AG04450 (cell line): ENCODE results near the gene CLN6. TPM values are rescaled to one million over a fixed set of nuclear protein-coding genes. Genes with fewer than 3 reads are reported as not detected.

Experiments used
- CTCF ChIA-PET: fragments of 300-600, 350-600 bp; formaldehyde crosslinking; extraction: SDS; loops from one replicate; lab custom pipeline; 2022; ENCODE audit warnings: antibody characterized with exemption, inconsistent platforms; lab: Charles Lee
- POLR2A ChIA-PET: fragments of 350-600 bp; formaldehyde crosslinking; extraction: SDS; loops from one replicate; lab custom pipeline; 2021; ENCODE audit warnings: antibody characterized with exemption, inconsistent platforms; lab: Yijun Ruan, JAX
- DNase-seq: peaks from one replicate; pipeline ENCODE4 v3.0.0-alpha.2; 2011; ENCODE audit warnings: low read depth, low spot score
- H3K27ac ChIP-seq: one replicate; pipeline ENCODE4 v1.5.1; 2012; ENCODE audit warnings: low read depth, low read length, control low read depth
- H3K27me3 ChIP-seq: one replicate; pipeline ENCODE4 v1.6.0; 2012; ENCODE audit warnings: low read length; ENCODE audit not compliant: control insufficient read depth, insufficient read depth
- H3K4me3 ChIP-seq: 2 replicates; pipeline ENCODE4 v1.5.1; 2011; ENCODE audit warnings: mild to moderate bottlenecking, low read depth, low read length, control low read depth
- H3K9me3 ChIP-seq: 2 replicates; pipeline ENCODE4 v1.5.1; 2012; ENCODE audit warnings: low read length; ENCODE audit not compliant: control insufficient read depth, insufficient read depth
- CTCF ChIP-seq: IDR thresholded peaks from 2 replicates; pipeline ENCODE4 v1.5.1; 2011; ENCODE audit warnings: low read depth, low read length, control low read depth, inconsistent platforms
- polyA plus RNA-seq: library from polyadenylated mRNA; depleted of rRNA; stranded (reverse); fragments of >200 nt; gene quantifications from 2 replicates; pipeline ENCODE4 v1.2.3, GENCODE V29; 2011

Gene CLN6
- polyA plus RNA-seq, 1 experiment = 13.0 TPM

- no peak for DNase-seq
- H3K27me3 ChIP-seq = no peaks in the 10 kb centered on the region
- ChIA-PET POLR2A (interaction anchor here (1.3 kb wide), 1 partner anchor 13 kb away, joined by 4 read pairs; the partner anchor contains the start of gene FEM1B), CTCF (interaction anchor here (0.5 to 1.5 kb wide), 5 partner anchors 8 to 42 kb away, joined by 3 to 5 read pairs (median 3); no protein-coding TSS in a partner anchor)
- TF ChIP-seq CTCF = no peak
- no peaks in the 10 kb centered on the region for H3K9me3 ChIP-seq
- no peak overlapping the region for H3K27ac ChIP-seq
- H3K4me3 ChIP-seq = no peak overlapping the region
Observed at GRCh38 chr15:68264282-68264681, 34.8 kb upstream of the CLN6 start.

DNA sequence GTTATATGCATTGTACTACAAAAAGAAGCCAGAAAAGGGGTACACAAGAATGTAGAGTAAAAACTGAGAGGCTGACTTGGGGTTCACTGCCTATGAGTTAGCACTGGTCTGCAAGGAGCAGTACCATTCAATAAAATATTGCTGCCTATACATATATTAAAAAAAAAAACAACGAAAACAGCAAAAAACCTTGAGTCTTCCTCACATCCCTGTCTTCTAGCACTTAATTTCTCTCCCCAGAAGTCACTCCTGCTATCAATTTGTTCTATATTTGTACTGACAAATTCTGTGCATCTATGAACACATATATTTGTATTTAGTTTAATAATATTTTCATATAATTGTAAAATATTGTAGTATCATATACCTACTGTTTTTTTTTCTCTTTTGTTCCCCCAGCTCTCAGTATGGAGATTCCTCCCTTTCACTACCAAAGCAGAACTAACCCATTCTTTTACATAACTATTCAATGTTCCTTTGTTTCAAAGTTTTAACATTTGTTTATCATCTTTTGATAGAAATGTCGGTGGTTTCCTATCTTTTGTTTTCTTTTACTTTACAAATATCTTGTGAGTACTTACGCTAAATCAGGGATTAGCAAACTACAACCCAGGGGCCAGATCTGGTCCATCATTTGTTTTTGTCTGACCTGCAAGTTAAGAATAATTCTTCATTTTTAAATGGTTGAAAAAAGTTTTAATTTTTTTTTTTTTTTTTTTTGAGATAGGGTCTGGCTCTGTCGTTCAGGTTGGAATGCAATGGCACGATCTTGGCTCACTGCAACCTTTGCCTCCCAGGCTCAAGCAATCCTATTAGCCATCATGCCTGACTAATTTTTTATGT lies 33.2 kb upstream of the CLN6 start:
- Histone ChIP-seq H3K9me3 (no peaks in the 10 kb centered on the region), H3K27ac (no peak overlapping the region), H3K27me3 (no peaks in the 10 kb centered on the region), H3K4me3 (no peak overlapping the region)
- ChIA-PET CTCF (interaction anchor here (0.9 kb wide), 1 partner anchor 10 kb away, joined by 4 read pairs; no protein-coding TSS in a partner anchor), POLR2A (no interaction called here)
- DNase-seq = no peak
- no peak for TF ChIP-seq CTCF

DNA sequence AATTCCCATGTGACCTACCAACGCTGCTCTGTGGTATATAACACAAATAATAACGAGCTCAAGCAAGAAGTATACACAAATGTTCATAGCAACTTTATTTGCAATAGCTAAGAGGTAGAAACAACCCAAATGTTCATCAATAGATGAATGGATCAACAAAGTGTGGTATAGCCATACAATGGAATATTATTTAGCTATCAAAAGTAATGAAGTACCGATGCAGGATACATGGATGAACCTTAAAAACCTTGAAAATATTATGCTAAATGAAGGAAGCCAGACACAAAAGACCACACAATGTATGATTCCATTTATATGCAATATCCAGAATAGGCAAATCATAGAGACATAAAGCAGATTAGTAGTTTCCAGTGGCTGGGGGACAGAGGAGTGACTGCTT lies 32.5 kb upstream of the CLN6 start:
- H3K27ac ChIP-seq = no peak overlapping the region
- CTCF ChIA-PET = interaction anchor here (0.9 kb wide), 1 partner anchor 9 kb away, joined by 4 read pairs; no protein-coding TSS in a partner anchor
- POLR2A ChIA-PET = no interaction called here

DNA sequence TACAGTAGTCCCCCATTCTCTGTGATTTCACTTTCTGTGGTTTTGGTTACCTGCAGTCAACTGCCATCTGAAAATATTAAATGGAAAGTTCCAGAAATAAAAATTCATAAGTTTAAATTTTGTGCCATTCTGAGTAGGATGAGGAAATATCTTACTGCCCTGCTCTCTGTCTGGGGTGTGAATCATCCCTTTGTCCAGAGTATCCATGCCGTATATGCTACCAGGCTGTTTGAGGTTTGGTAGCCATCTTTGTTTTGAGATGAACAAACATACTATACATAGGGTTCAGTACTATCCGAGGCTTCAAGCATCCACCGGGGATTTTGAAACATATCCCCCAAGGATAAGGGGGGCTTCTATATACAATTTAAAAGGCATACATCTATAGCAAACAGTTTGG lies 31.7 kb upstream of the CLN6 start:
- ChIA-PET POLR2A (no interaction called here), CTCF (no interaction called here)
- Histone ChIP-seq H3K9me3 (no peaks in the 10 kb centered on the region), H3K4me3 (no peak overlapping the region), H3K27ac (no peak overlapping the region), H3K27me3 (no peaks in the 10 kb centered on the region)
- DNase-seq = no peak
- no peak for TF ChIP-seq CTCF

More for the DNA sequence above, 32.5 kb upstream of the CLN6 start:
- no peak for DNase-seq
- no peak for TF ChIP-seq CTCF
- no peaks in the 10 kb centered on the region for H3K27me3 ChIP-seq
- H3K9me3 ChIP-seq = no peaks in the 10 kb centered on the region
- H3K4me3 ChIP-seq = no peak overlapping the region

- ChIA-PET CTCF (no interaction called here), POLR2A (no interaction called here)
- no peak overlapping the region for H3K4me3 ChIP-seq
Observed at GRCh38 chr15:68259883-68260282, 30.4 kb upstream of the CLN6 start.

More at GRCh38 chr15:68259883-68260282, 30.4 kb upstream of the CLN6 start:
- H3K9me3 ChIP-seq = no peaks in the 10 kb centered on the region
- TF ChIP-seq CTCF = no peak
- H3K27me3 ChIP-seq = peaks cover 2% of the 10 kb centered on the region
- no peak for DNase-seq
- no peak overlapping the region for H3K27ac ChIP-seq
